Stimulated activated CD8-positive, alpha-beta memory T cell treated with anti-CD3 and anti-CD28 coated beads, Interleukin-4, amount 100 ng/mL, for 4 hours (primary cell): ENCODE measurements around the gene EPHB1.

Source experiments
- DNase-seq, 2 donors: peaks; one replicate each; pipeline ENCODE4 v3.0.0-alpha.2; 2020; ENCODE audit warnings: low read depth in 2 of 2, low spot score in 1 of 2

Gene EPHB1

DNA sequence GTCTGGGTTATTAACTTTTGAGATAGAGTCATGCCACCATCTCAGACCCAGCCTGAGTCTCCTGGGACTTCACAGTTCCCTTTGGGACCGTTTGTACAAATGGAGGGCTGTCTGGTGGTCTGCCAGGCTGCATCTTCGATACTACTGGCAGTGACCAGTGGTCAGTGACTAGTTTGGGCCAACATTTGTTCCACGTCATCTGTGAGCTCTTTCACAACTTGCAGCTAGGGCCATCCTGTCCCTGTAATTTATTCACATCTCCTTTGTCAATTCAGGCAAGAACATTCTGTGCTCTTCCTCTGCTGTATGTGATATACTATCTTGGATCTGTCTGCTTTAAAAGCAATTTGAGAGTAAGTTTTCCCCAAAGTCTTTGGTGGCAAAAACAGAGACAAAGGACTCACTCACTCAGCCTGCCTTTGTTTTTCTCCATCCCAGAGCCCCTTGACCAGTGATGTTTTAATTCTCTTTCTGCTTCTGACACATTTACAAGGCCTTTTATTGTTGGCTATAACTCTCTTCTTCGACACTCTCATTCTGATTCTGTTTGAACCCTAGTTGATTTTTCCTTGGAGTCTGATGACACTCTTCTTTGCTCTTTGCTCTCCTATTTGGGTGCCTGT, 353.4 kb downstream of the EPHB1 start:
- DNase-seq: no peak

DNA sequence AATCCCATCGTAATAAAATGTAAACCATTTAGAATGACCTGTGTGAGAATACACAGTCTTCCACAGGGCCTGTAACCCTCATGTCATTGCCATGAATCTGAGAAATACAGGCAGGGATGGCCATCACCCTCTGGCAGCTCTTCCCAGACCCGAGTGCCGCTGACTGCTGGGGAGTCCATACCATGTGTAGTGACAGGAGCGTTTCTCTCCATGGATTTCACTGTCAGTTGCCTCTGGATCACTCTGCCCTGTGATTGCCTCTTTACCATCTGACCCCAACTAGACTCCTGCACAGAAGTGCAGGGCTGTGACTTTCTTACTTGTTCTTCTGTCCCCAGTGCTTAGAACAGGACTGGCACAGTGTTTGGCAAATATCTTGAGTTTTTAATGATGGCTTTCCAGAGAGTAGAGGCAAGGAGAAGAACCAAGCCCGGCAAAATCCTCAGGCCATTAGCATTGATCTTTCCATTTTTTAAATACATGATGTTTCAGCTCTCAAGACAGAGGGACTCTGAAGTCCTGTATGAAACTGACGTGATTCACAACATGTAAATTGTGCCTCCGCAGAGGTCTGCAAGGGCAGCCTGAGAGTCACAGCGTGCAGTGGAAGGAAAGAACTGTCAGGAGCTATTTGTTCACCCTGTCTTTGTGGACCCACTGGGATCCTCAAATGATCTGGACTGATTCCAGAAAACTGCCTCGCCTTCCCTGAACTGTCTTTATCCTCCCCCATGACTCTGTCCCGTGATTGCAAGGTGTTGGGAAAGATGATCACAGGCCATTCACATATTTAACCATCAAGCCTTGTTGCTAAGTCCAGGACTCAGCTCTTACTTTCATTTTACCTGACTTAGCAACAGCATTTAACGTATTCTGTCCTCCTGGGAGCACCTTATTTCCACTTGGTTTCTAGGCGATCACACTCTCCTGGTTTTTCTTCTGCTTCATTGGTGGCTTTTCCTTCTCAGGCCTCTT, 354.9 kb downstream of the EPHB1 start:
- no peak for DNase-seq

DNA sequence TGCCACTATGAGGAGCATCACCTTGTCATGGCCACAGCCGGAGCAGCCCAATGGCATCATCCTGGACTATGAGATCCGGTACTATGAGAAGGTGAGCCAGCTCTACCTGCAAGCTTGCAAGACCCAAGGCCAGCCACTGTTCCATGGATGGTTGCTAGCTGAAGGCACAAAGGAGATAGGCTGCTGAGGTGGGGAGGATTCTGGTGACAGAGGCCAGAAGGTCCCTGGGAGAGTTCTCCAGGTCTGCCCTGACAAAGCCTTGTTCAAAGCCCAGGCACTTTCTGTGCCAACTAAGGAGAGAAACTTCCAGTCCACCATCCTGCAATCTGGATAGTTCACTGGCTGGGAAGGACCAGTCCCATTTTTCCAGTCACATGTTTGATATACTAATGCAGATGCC, 359.1 kb downstream of the EPHB1 start:
- DNase-seq: no peak

DNA sequence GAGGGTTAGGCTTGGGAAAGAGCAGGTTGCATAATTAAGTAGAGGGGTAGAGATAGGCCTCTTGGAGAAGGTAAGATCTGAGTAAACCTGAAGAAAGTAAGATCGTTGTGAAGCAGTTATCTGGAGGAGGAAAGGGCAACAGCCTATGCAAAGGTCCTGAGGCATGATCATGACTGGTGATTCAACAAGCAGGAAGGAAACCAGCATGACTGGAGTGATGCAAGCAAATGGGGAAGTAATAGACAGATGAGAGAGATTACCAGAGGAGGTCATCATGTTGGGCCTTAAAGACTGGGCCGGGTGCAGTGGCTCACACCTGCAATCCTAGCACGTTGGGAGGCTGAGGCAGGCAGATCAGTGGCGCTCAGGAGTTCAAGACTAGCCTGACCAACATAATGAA, 360.2 kb downstream of the EPHB1 start:
- DNase-seq: no peak

DNA sequence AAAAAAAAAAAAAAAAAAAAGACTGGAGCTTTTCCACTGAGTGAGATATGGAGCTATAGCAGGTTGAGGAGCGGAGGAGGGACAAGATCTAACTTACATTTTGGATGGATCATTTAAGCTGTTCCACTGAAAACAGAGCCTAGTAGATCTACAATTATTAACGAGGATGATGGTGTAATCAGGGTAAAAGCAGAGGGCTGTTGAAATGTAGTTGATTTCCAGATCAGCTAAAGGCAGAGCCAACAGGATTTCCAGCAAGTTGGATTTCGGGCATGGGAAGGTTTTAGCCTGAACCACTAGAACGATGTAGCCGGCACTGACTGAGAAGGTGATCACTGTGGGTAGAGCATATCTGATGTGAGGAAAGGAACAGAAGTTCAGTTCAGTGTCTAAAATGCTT, 360.7 kb downstream of the EPHB1 start:
- no peak for DNase-seq

DNA sequence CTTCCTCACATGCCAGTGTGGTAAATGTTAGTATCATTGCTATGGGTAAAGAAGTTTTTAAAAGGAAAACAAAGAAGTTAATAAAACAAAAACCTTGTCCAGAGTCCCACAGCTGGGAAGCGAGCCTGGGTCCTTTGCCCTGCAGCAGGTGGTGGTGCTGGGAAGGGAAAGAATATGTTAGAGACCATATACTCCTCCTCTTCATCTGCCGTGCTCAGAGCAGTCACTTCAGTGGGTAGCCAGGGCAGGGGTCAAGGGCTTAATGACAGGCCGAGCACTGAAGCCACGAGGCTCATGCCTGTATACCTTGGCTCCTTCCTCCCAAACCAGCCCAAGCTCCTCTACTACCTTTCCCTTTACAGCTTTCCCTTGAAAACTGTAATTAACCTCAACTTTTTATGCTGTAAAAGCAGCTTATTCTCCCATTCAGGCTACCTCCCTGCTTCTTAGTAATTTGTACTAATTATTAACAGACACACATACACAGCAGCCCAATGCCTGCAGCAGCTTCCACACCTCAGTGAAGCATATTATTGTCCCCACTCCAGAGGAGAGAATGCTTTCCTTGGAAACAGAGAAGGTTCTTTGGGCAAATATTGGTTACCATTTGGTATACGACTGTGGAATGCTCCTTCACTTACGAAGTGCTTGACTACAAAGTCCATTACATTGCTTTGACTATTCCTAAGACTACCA, 362.1 kb downstream of the EPHB1 start:
- no peak for DNase-seq

DNA sequence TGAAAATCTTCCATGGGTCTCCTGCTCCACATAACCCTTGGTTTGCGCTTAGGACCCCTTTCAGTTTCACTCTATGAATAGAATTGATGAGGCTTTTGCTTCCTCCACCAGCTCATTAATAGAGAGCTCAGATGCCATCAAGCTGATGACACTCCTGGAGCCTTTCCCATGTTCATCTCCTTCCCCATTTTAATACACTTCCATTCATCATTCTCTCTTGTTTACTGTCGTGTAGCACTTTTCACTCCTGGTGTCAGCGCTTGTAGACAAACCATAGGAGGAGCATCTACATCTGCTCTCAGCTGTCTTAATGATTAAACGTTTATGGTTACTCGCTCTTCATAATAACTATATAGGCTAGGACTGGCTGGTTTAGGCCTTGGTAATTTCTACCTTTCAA, 363.5 kb downstream of the EPHB1 start:
- no peak for DNase-seq

DNA sequence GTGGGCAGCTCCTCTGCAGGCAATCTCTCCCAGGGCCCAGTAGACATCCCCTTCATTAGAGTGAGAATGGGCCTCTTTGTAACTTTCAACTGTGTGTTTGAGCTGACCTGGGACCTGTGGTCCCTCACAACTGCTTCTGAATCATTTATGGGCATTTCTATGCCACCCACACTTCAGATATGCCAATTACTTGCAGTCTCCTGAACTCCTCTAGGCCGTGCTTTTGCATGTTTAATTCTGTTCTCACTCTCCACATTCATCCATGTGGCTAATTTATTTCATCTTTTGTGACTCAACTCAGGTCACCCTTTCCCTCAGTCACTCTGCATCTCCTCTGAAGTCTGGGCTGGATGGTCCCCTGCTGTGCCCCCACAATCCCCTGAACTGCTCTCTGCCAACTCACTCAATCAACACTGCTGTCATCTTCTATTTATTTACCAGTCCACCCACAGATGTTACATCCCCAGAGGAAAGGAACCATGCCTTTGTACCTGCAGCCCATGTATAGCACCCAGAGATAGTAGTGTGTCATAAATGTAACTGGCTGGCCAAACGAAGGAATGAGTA, 364.7 kb downstream of the EPHB1 start:
- DNase-seq: no peak

DNA sequence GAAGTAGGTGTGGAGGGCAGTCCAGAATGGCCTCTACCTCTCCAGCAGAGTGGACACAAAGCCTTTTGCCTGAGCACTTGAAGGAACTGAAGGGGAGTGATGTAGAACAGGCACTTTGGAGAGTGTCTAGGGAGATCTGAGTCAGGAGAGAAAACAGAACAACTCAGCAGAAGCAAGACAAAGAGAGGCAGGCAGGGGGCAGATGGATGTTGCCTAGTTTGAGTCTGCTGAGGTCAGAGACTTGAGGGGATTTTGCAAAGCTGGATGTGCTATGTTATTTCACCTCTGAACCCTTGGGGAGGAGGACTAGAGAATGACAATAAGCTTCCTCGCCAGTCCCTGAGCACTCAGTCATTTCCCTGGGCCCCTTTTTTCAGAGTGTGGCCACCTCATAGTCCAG, 366.4 kb downstream of the EPHB1 start:
- DNase-seq: no peak

DNA sequence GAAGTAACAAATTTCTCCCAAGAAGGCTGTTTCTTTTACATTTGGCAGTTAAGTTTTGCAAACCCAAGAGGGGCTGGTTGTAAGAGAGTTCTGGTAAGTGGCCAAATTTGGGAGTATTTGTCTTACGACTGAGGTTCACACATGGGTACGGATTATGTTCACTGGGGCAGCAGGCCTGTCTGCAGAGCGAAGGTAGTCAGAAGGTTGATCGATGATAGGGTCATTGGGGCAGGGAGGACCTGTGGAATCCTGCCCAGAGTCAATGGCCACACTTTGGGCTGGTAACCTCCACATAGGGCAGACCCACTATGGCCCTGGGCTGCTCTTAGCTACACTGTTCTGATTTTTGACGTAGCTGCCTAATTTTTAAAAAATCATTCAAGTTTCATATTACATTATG, 368.6 kb downstream of the EPHB1 start:
- DNase-seq: no peak

DNA sequence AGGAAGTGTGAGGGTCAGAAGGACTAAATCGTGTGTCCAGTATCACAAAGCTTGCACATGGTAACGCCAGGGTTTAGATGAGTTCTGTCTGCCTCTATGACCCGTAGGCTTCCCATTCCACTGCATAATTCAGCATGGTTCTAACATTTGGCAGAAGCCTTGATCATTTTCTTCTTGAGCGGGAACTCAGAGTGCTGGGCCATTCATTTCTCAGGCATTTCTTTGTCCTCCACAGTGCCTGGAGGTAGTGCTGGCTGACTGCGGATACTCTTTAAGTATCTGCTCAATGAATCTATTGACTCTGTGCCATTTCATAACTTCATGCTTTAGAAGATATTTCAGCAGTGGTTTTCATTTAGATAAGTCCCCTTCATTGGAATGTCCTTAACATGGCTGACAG, 370.2 kb downstream of the EPHB1 start:
- DNase-seq: no peak

DNA sequence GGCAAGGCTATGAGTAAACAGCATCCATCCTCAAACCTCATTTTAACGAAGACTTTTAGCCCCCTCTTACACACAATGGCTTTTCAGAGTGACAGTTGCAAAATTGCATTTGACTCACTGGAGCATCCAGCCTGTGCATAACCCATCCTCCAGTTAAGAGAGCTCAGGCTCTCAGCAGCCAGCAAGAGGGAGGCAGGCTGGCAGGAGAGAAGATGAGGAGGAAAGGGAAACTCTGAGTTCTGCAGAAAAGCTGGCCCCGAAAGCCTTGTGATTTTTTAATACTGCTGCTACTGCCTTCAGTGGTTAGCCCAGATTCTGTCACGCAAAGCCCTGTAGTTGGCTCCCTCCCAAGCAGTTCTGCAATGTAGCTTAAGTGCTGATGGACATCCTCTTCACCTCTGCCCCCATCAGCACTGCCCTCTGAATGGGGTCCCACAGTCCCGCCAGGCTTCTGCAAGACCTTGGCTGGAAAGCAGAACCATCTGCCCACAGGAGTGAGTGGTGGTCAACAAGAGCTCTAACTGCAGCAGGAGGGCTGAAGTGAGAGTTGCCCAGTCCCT, 371.3 kb downstream of the EPHB1 start:
- DNase-seq: no peak

DNA sequence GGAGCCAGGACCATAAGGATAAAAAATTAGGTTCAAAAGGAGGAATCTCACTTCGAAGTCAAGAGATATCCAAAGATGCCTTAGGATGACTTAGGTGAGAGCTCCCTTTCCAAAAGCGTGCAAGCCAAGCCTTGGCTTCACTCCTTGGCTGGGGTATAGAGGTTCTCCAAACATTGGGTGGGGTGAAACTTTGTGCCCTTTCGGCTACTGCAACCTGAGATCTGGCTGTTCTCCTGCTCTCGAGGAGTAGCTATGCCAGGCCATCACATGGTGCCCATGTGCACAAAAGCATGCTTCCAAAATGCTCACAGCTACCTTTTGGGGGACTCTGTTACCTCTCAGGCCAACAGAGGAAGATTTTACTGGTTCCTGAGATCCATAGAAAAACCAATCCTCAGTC, 373.8 kb downstream of the EPHB1 start:
- DNase-seq: no peak

DNA sequence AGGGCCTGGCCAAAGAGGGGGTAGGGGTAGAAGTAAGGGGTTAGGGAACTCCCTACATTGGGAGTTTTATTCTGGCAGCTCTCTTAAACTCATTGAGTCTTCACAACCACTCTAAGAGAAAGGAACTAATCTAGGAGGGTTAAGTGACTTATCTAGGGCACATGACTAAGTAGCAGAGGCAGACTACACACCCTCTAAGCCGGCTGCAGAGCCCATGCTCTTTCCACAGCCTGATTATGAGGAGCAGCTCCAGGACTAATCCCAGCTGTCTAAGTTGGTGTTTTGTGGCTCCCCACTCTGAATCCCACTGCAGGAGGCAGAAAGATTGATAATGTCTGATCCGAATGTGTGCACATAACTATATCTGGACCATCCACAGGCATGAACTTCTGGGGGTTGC, 374.6 kb downstream of the EPHB1 start:
- no peak for DNase-seq

DNA sequence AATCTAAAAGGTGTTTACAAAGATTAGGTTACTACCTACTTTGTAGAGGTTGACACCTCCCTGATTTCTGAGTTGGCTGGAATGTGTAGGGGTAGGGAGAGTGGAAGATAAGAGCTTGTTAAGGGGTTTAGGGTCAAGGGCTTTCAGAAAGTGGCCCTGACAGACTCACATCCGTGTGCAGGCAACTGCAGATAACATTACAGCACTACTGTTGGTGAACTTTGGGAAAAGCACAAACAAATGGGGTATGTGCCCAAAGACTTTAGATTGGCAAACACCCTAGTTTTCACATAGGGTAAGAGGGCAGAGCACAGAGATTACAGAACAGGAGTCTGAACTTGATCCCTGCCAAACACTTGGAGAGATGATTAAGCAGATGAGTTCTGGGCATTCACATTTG, 375.7 kb downstream of the EPHB1 start:
- DNase-seq: no peak

DNA sequence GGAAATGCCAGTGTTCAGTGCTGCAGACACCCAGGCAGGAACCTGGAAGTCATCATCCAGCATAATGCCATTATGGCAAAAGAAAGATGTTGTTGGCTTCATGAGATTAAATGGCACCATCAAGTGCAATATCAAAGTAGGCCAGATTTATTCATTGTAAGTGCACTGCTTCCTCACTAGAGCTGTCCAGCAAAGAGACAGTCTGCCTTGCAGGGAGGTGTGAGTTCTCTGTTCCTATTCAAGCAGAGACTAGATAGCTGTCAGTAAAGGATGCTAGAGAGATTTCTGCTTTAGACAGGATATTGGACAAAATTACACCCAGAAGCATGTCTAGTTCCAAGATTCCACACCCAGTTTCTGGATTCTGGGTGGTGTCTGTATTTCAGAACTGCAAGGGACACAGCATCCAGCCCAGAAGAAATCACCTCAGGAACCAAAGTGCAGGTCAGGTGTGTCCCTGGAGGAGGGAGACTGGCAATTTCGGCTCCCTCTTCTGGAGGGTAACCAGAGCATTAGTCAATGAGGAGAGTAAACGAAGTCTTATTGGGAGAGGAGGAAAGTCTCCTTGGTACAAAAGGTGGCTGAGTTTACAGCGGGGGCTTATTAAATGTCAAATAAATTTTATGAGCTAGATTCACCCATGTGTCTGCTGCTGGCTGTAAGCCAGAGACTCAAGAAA, 377.3 kb downstream of the EPHB1 start:
- DNase-seq: no peak

DNA sequence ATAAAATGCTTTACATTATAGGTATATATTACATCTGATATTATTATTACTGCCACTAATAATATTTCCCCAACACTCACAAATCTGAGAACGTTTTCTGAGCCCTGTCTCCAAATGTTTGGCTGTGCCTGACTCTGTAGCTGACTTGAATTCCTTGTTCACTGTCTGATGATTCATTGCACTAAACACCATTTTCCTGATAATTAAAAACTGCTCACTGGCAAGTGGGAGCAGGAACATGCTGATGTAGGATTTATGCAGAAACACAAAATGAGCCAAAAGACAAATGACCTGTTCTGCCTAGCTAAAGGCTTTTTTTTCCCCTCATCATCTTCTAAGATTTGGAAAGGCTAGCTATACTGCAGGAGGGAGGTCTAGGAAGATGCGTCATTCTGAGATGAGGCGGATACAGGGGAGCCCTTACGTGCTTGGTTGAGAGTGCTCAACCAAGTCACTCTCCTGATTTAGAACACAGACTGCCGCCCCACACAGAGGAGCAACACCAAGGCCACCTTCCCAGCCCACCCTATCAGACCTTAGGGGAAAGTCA, 380.7 kb downstream of the EPHB1 start:
- no peak for DNase-seq

DNA sequence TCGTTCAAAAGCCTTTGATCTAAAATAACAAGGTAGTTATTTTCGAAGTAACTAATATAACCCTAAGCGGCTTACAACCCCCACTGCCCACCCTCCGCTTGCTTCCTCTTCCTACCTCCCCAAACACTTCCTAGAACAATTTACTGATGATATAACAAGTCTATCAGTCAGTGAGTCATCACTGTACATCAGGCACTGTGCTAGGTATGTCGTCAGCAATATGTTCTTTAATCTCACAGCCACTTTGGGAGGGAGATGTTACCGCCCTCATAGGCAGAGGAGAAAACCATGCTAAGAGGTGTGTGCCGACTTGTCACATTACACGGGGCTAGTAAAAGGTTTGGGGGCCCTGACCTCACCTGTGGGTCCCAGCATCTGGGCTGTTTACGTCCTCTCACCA, 381.8 kb downstream of the EPHB1 start:
- DNase-seq: no peak

DNA sequence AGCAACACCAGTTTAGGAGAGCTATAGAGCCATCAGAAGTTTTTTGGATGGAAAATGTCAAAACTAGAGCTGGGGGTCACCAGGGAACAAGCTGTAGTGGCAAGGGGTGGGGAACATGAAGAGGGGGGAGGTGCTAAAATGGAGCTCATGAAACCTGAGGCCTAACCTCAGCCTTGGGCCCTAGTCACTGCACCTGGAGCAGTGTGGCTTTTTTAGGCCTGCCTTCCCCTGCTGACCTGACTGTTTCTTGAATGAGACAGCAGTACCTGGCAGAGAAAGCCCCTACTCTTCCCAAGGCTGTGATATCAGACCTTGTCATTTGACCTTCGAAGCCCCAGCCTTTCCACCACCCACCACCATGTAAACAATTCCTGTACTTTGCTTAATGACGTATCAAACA, 383.5 kb downstream of the EPHB1 start:
- no peak for DNase-seq

DNA sequence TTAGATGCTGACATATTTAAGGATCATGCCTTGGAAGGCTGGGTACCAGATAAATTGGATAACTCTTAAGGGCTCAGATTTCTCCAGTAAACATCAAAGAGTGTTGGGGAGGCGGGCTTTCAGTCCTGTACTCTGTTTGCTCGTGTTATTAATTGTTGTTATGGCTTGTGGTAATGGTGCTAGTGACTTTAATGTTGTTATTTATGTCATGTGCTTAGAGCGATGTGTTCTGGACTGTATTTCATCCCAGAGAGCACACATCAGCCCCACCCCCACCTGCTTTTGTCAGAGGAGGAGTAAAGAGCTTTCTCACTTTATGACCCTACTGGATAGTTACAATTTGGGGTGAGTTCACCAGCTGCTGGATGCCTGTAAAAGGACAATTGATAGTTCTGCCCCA, 386.3 kb downstream of the EPHB1 start:
- no peak for DNase-seq
